ENCODE measurements around the gene GSTK1.

The GSTK1 gene

GRCh38 chr7:143299346-143299745, 36.1 kb downstream of the GSTK1 start:
- no peak for DNase-seq (ENCODE audit: low spot score)

- no peak for DNase-seq (ENCODE audit: low spot score)
Observed at GRCh38 chr7:143299840-143300239, 36.6 kb downstream of the GSTK1 start.

- no peak for DNase-seq (ENCODE audit: low spot score)
Observed at GRCh38 chr7:143300959-143301935, 38.0 kb downstream of the GSTK1 start.

GRCh38 chr7:143303733-143304132, 40.5 kb downstream of the GSTK1 start:
- no peak for DNase-seq (ENCODE audit: low spot score)

- DNase-seq (ENCODE audit: low spot score), result no peak
Observed at GRCh38 chr7:143304938-143305337, 41.7 kb downstream of the GSTK1 start.

GRCh38 chr7:143305423-143306070, 42.3 kb downstream of the GSTK1 start:
- peak; percentile 63 for DNase-seq (ENCODE audit: low spot score)

- no peak for DNase-seq (ENCODE audit: low spot score)
Observed at GRCh38 chr7:143308632-143309031, 45.4 kb downstream of the GSTK1 start.

GRCh38 chr7:143314127-143314526, 50.9 kb downstream of the GSTK1 start:
- no peak for DNase-seq (ENCODE audit: low spot score)

GRCh38 chr7:143315776-143316175, 52.5 kb downstream of the GSTK1 start, which contains the start of gene CLCN1:
Gene CLCN1 (plus strand): TSS chr7:143316111. CDS start chr7:143316213, 102 bp downstream.
- DNase-seq (ENCODE audit: low spot score), result no peak

- no peak for DNase-seq (ENCODE audit: low spot score)
Observed at GRCh38 chr7:143316492-143316891, 53.3 kb downstream of the GSTK1 start.

GRCh38 chr7:143318661-143319060, 55.4 kb downstream of the GSTK1 start:
- no peak for DNase-seq (ENCODE audit: low spot score)
